Thymus (tissue), 11 donors: ENCODE data around the gene AFMID. TPM values are rescaled to one million over a fixed set of nuclear protein-coding genes. Genes with fewer than 3 reads are reported as not detected.

ENCODE experiments used
- DNase-seq, 9 donors: peaks; one replicate each; pipeline ENCODE4 v3.0.0-alpha.2; 2013; ENCODE audit warnings: low spot score in 9 of 9, low read depth in 6 of 9, missing footprints in 1 of 9
- H3K27ac ChIP-seq, 2 donors: one replicate each; pipeline ENCODE4 v1.5.1; 2013; ENCODE audit warnings: control low read depth in 1 of 2, low read depth in 1 of 2, low read length in 1 of 2, mild to moderate bottlenecking in 1 of 2, moderate library complexity in 1 of 2
- H3K27me3 ChIP-seq, 2 donors: one replicate each; pipeline ENCODE4 v1.5.1; 2013; ENCODE audit warnings: low read length in 1 of 2; ENCODE audit not compliant: control insufficient read depth in 2 of 2, insufficient read depth in 1 of 2
- H3K36me3 ChIP-seq, 2 donors: one replicate each; pipeline ENCODE4 v1.5.1; 2013; ENCODE audit warnings: low read length in 1 of 2, mild to moderate bottlenecking in 1 of 2, moderate library complexity in 1 of 2; ENCODE audit not compliant: control insufficient read depth in 2 of 2, insufficient read depth in 2 of 2
- H3K4me1 ChIP-seq, 2 donors: one replicate each; pipeline ENCODE4 v1.5.1; 2013; ENCODE audit warnings: low read length in 2 of 2; ENCODE audit not compliant: control insufficient read depth in 2 of 2, insufficient read depth in 2 of 2
- H3K4me3 ChIP-seq, 2 donors: one replicate each; pipeline ENCODE4 v1.5.1; 2013; ENCODE audit warnings: low read length in 2 of 2, control low read depth in 1 of 2, mild to moderate bottlenecking in 1 of 2
- H3K9me3 ChIP-seq, 2 donors: one replicate each; pipeline ENCODE4 v1.5.1; 2013; ENCODE audit warnings: low read length in 1 of 2, mild to moderate bottlenecking in 1 of 2; ENCODE audit not compliant: control insufficient read depth in 2 of 2, insufficient read depth in 1 of 2
- WGBS: extraction: QIAGEN DNeasy Blood & Tissue Kit; methylation state at CpG from one replicate; pipeline ENCODE4 v1.1.7; 2013; 5-methylcytosine and 5-hydroxymethylcytosine counted together
- polyA plus RNA-seq: library from polyadenylated mRNA; stranded (reverse); fragments of 200-250 nt; gene quantifications from one replicate; pipeline ENCODE4 v1.2.3, GENCODE V29; 2013
- total RNA-seq: library from RNA; stranded (reverse); fragments of 120-200 nt; gene quantifications from one replicate; pipeline ENCODE4 v1.2.4, GENCODE V29; 2013
- donor health status: healthy.

AFMID gene
- total and polyA plus RNA-seq, 2 donors = 19.9 to 29.1 TPM

- peaks cover 0 to 1% of the 10 kb centered on the region in 2 donors for H3K9me3 ChIP-seq
Observed at GRCh38 chr17:78206298-78206697, 19.1 kb downstream of the AFMID start.

GRCh38 chr17:78208486-78208885 is 21.3 kb downstream of the AFMID start:
- H3K36me3 ChIP-seq = peaks cover 9 to 15% of the 10 kb centered on the region in 2 donors
- no peak for DNase-seq
- H3K9me3 ChIP-seq = peaks cover 0 to 1% of the 10 kb centered on the region in 2 donors
- no peak overlapping the region for H3K4me3 ChIP-seq
- WGBS = 95% methylated on average over 3 of the region's 3 CpGs
- H3K27ac ChIP-seq = no peak overlapping the region
- H3K27me3 ChIP-seq = no peaks in the 10 kb centered on the region
- H3K4me1 ChIP-seq = no peaks in the 10 kb centered on the region

More at GRCh38 chr17:78206298-78206697, 19.1 kb downstream of the AFMID start:
- Histone ChIP-seq H3K27me3 (no peaks in the 10 kb centered on the region), H3K4me3 (no peak overlapping the region), H3K27ac (no peak overlapping the region), H3K4me1 (no peaks in the 10 kb centered on the region), H3K36me3 (peaks cover 9 to 15% of the 10 kb centered on the region in 2 donors)
- no peak for DNase-seq
- WGBS = 88% methylated on average over 7 of the region's 7 CpGs

GRCh38 chr17:78210111-78210510 is 22.9 kb downstream of the AFMID start:
- Histone ChIP-seq H3K4me1 (peaks cover 10 to 13% of the 10 kb centered on the region in 2 donors), H3K4me3 (no peak overlapping the region), H3K27ac (no peak overlapping the region), H3K27me3 (no peaks in the 10 kb centered on the region), H3K36me3 (peaks cover 3 to 9% of the 10 kb centered on the region in 2 donors), H3K9me3 (peaks cover 0 to 1% of the 10 kb centered on the region in 2 donors)
- DNase-seq = no peak
- 94% methylated on average over 10 of the region's 10 CpGs for whole genome bisulfite sequencing

GRCh38 chr17:78211032-78211431 is 23.9 kb downstream of the AFMID start:
- H3K4me3 ChIP-seq = no peak overlapping the region
- H3K27me3 ChIP-seq = no peaks in the 10 kb centered on the region
- peaks cover 0 to 4% of the 10 kb centered on the region in 2 donors for H3K36me3 ChIP-seq
- H3K27ac ChIP-seq = no peak overlapping the region
- H3K9me3 ChIP-seq = peaks cover 0 to 1% of the 10 kb centered on the region in 2 donors
- 95% methylated on average over 11 of the region's 11 CpGs for WGBS
- H3K4me1 ChIP-seq = peaks cover 16 to 19% of the 10 kb centered on the region in 2 donors
- DNase-seq = no peak

GRCh38 chr17:78214016-78214705 is 27.0 kb downstream of the AFMID start, which contains the start of gene BIRC5:
BIRC5 (plus strand) TSS chr17:78214253; CDS start chr17:78214317, 64 bp downstream.
- Histone ChIP-seq H3K27me3 (no peaks in the 10 kb centered on the region), H3K4me3 (peak within 1 kb of the TSS; percentile 69 to 88), H3K36me3 (peaks cover 11 to 25% of the 10 kb centered on the region in 2 donors), H3K4me1 (peaks cover 16 to 22% of the 10 kb centered on the region in 2 donors), H3K27ac (peak within 1 kb of the TSS in 1 of 2 donors; percentile 74), H3K9me3 (no peaks in the 10 kb centered on the region)
- WGBS = 2% methylated on average over 60 of the region's 60 CpGs
- peak in 8 of 9 donors; percentile 68 to 94 (median 84) for DNase-seq

- H3K36me3 ChIP-seq = peaks cover 16 to 30% of the 10 kb centered on the region in 2 donors
- H3K27me3 ChIP-seq = no peaks in the 10 kb centered on the region
- peak overlapping the region; percentile 69 to 88 for H3K4me3 ChIP-seq
- no peaks in the 10 kb centered on the region for H3K9me3 ChIP-seq
- DNase-seq = no peak
- 32% methylated on average over 5 of the region's 5 CpGs for WGBS
- peaks cover 16 to 25% of the 10 kb centered on the region in 2 donors for H3K4me1 ChIP-seq
- H3K27ac ChIP-seq = peak overlapping the region in 1 of 2 donors; percentile 74
Observed at GRCh38 chr17:78214706-78215061, 27.5 kb downstream of the AFMID start.

- H3K9me3 ChIP-seq = no peaks in the 10 kb centered on the region
- no peak overlapping the region for H3K4me3 ChIP-seq
- WGBS = 96% methylated on average over 11 of the region's 11 CpGs
- H3K4me1 ChIP-seq = peaks cover 11 to 27% of the 10 kb centered on the region in 2 donors
- DNase-seq = no peak
- H3K27ac ChIP-seq = peak overlapping the region in 1 of 2 donors; percentile 52
- peaks cover 37 to 75% of the 10 kb centered on the region in 2 donors for H3K36me3 ChIP-seq
- no peaks in the 10 kb centered on the region for H3K27me3 ChIP-seq
Observed at GRCh38 chr17:78219396-78220150, 32.4 kb downstream of the AFMID start.

GRCh38 chr17:78223061-78223460 is 35.9 kb downstream of the AFMID start:
- WGBS = 77% methylated on average over 4 of the region's 4 CpGs
- H3K27me3 ChIP-seq = peaks cover 0 to 4% of the 10 kb centered on the region in 2 donors
- H3K4me1 ChIP-seq = peaks cover 9 to 33% of the 10 kb centered on the region in 2 donors
- peaks cover 38 to 65% of the 10 kb centered on the region in 2 donors for H3K36me3 ChIP-seq
- H3K27ac ChIP-seq = no peak overlapping the region
- peaks cover 0 to 7% of the 10 kb centered on the region in 2 donors for H3K9me3 ChIP-seq
- no peak overlapping the region for H3K4me3 ChIP-seq
- no peak for DNase-seq

- no peak for DNase-seq
- WGBS = 91% methylated on average over 3 of the region's 3 CpGs
- Histone ChIP-seq H3K4me1 (peaks cover 9 to 33% of the 10 kb centered on the region in 2 donors), H3K27me3 (peaks cover 0 to 4% of the 10 kb centered on the region in 2 donors), H3K9me3 (peaks cover 0 to 7% of the 10 kb centered on the region in 2 donors), H3K4me3 (no peak overlapping the region), H3K36me3 (peaks cover 35 to 62% of the 10 kb centered on the region in 2 donors), H3K27ac (no peak overlapping the region)
Observed at GRCh38 chr17:78223765-78224164, 36.6 kb downstream of the AFMID start.
